IMR-90 (cell line): ENCODE data around the gene SPATA3. TPM values are rescaled to one million over a fixed set of nuclear protein-coding genes. Genes with fewer than 3 reads are reported as not detected.

ENCODE experiments used
- ATAC-seq: fragments of 200-7000 bp; cut with Tn5 transposase; 2 replicates; pipeline ENCODE4 v1.9.1; 2020; ENCODE audit warnings: low read depth, mild to moderate bottlenecking, moderate library complexity
- BruUV-seq: library from RNA; stranded (reverse); fragments of 400-500 nt; replicated peaks from 2 replicates; lab custom pipeline; 2021; lab: Mats Ljungman, UMichigan
- CTCF ChIA-PET: fragments of 300-600 bp; formaldehyde crosslinking; extraction: SDS; loops from one replicate; lab custom pipeline; 2021; ENCODE audit warnings: antibody characterized with exemption; lab: Yijun Ruan, JAX
- POLR2A ChIA-PET: fragments of 300-600 bp; sonication (Branson Sonifier 250); formaldehyde crosslinking; loops from one replicate; lab custom pipeline; 2022; ENCODE audit warnings: antibody characterized with exemption; ENCODE audit not compliant: unreplicated experiment; lab: Charles Lee
- DNase-seq: peaks from one replicate; pipeline ENCODE4 v3.0.0; 2013
- H2AFZ ChIP-seq: replicated peaks from 2 replicates; pipeline ENCODE3; 2013; ENCODE audit warnings: low read length, mild to moderate bottlenecking; ENCODE audit not compliant: poor library complexity
- H2AK5ac ChIP-seq: 2 replicates; pipeline ENCODE4 v1.6.1; 2013; ENCODE audit warnings: low read depth, low read length, inconsistent platforms
- H2AK9ac ChIP-seq: replicated peaks from 2 replicates; pipeline ENCODE3; 2013; ENCODE audit warnings: mild to moderate bottlenecking, low read depth, low read length, moderate library complexity; ENCODE audit not compliant: poor library complexity
- H2BK120ac ChIP-seq: 2 replicates; pipeline ENCODE4 v1.6.1; 2013; ENCODE audit warnings: low read depth, low read length, inconsistent platforms
- H2BK15ac ChIP-seq: 3 replicates; pipeline ENCODE4 v1.6.1; 2013; ENCODE audit warnings: low read depth, low read length, inconsistent platforms
- H2BK20ac ChIP-seq: 2 replicates; pipeline ENCODE4 v1.6.1; 2013; ENCODE audit warnings: low read depth, mild to moderate bottlenecking, inconsistent platforms, low read length, moderate library complexity
- H2BK5ac ChIP-seq: 2 replicates; pipeline ENCODE4 v1.6.1; 2013; ENCODE audit warnings: mild to moderate bottlenecking, low read depth, low read length, inconsistent platforms; ENCODE audit not compliant: poor library complexity, severe bottlenecking
- H3K14ac ChIP-seq: replicated peaks from 2 replicates; pipeline ENCODE4 v1.6.1; 2013; ENCODE audit warnings: low read depth, low read length, inconsistent platforms
- H3K18ac ChIP-seq: 2 replicates; pipeline ENCODE4 v1.6.1; 2013; ENCODE audit warnings: low read depth, low read length, control low read depth
- H3K23ac ChIP-seq: 2 replicates; pipeline ENCODE4 v1.6.1; 2013; ENCODE audit warnings: low read depth, low read length, inconsistent platforms
- H3K27ac ChIP-seq: 2 replicates; pipeline ENCODE4 v1.5.1; 2013; ENCODE audit warnings: mild to moderate bottlenecking, control low read depth, low read length; ENCODE audit not compliant: insufficient read depth
- H3K27me3 ChIP-seq: 2 replicates; pipeline ENCODE4 v1.6.1; 2013; ENCODE audit warnings: low read length; ENCODE audit not compliant: control insufficient read depth, insufficient read depth
- H3K36me3 ChIP-seq: 2 replicates; pipeline ENCODE4 v1.6.1; 2013; ENCODE audit warnings: low read length, mixed read lengths; ENCODE audit not compliant: control insufficient read depth, insufficient read depth
- H3K4ac ChIP-seq: 2 replicates; pipeline ENCODE4 v1.6.1; 2013; ENCODE audit warnings: low read depth, low read length, inconsistent platforms
- H3K4me1 ChIP-seq: 2 replicates; pipeline ENCODE4 v1.6.1; 2013; ENCODE audit warnings: low read length, mixed read lengths; ENCODE audit not compliant: control insufficient read depth, insufficient read depth
- H3K4me2 ChIP-seq: 2 replicates; pipeline ENCODE4 v1.6.1; 2013; ENCODE audit warnings: low read depth, mild to moderate bottlenecking, control low read depth, low read length, moderate library complexity
- H3K4me3 ChIP-seq: 2 replicates; pipeline ENCODE4 v1.5.1; 2013; ENCODE audit warnings: low read depth, mild to moderate bottlenecking, control low read depth, low read length, moderate library complexity; ENCODE audit not compliant: insufficient read depth
- H3K56ac ChIP-seq: 2 replicates; pipeline ENCODE4 v1.6.1; 2013; ENCODE audit warnings: low read length, inconsistent platforms; ENCODE audit not compliant: insufficient read depth; ENCODE audit errors: extremely low read depth
- H3K79me1 ChIP-seq, 2 experiments: 2 replicates each; pipeline ENCODE4 v1.6.1; 2013; ENCODE audit warnings: low read length in 2 of 2, inconsistent platforms in 1 of 2, low read depth in 1 of 2
- H3K9ac ChIP-seq: 2 replicates; pipeline ENCODE4 v1.6.1; 2013; ENCODE audit warnings: low read depth, low read length, control low read depth
- H3K9me1 ChIP-seq: 2 replicates; pipeline ENCODE4 v1.6.1; 2013; ENCODE audit warnings: low read length, inconsistent platforms; ENCODE audit not compliant: insufficient read depth
- H3K9me3 ChIP-seq: 2 replicates; pipeline ENCODE4 v1.6.1; 2013; ENCODE audit warnings: low read length; ENCODE audit not compliant: control insufficient read depth, insufficient read depth
- H4K20me1 ChIP-seq: 2 replicates; pipeline ENCODE4 v1.6.1; 2013; ENCODE audit warnings: low read length, inconsistent platforms; ENCODE audit not compliant: insufficient read depth
- H4K5ac ChIP-seq: 2 replicates; pipeline ENCODE4 v1.6.1; 2013; ENCODE audit warnings: mild to moderate bottlenecking, low read depth, low read length, control low read depth
- H4K8ac ChIP-seq, 2 experiments: 2 replicates each; pipeline ENCODE4 v1.6.1; 2013; ENCODE audit warnings: low read depth in 2 of 2, low read length in 2 of 2, control low read depth in 1 of 2, inconsistent platforms in 1 of 2
- H4K91ac ChIP-seq: 2 replicates; pipeline ENCODE4 v1.6.1; 2013; ENCODE audit warnings: low read depth, low read length, inconsistent platforms; ENCODE audit not compliant: insufficient read depth
- CTCF ChIP-seq: conservative IDR thresholded peaks from 2 replicates; pipeline ENCODE4 v1.5.1; 2012; ENCODE audit warnings: mild to moderate bottlenecking, low read depth, low read length, improper control_type of control experiment
- MAFK ChIP-seq: IDR thresholded peaks from 2 replicates; pipeline ENCODE4 v1.6.1; 2012; ENCODE audit warnings: low read depth, low read length, improper control_type of control experiment
- USF2 ChIP-seq: fragments of 150-350 bp; IDR thresholded peaks from 2 replicates; pipeline ENCODE4 v1.6.1; 2017; ENCODE audit warnings: mild to moderate bottlenecking, antibody characterized with exemption, low read length, low read depth
- dilution Hi-C: fragments of 300-500 bp; cut with HindIII; formaldehyde crosslinking; loops from one replicate; pipeline ENCODE4 v1.14.3; 2018; ENCODE audit warnings: low sequenced_read_pairs; ENCODE audit not compliant: unreplicated experiment
- in situ Hi-C: fragments of 300-500 bp; cut with MboI; formaldehyde crosslinking; loops from 3 replicates; pipeline ENCODE4 v1.14.3; 2019; ENCODE audit warnings: low sequenced_read_pairs, inconsistent platforms, mixed read lengths
- intact Hi-C: fragments of 100-400 bp; cut with micrococcal nuclease; formaldehyde crosslinking; loops from 2 replicates; pipeline ENCODE4 v1.10.0; 2022
- polyA plus RNA-seq, 3 experiments: library from polyadenylated mRNA; depleted of rRNA; stranded (reverse); fragments of >200 nt; gene quantifications; 2 replicates each; pipeline ENCODE4 v1.2.3, GENCODE V29; 2012; ENCODE audit warnings: low replicate concordance in 1 of 3
- total RNA-seq: library from RNA; depleted of rRNA; stranded (reverse); fragments of >200 nt; gene quantifications from 2 replicates; pipeline ENCODE4 v1.2.3, GENCODE V29; 2012

Gene SPATA3
- total and polyA plus RNA-seq, 2 of the 4 experiments (the other 2 are of a cell fraction), result not detected

GRCh38 chr2:230954746-230955145, 41.2 kb upstream of the SPATA3 start:
- no peak for DNase-seq
- dilution Hi-C loops (no loop called here), in situ Hi-C loops (no loop called here), intact Hi-C loops (loop anchor here (10.0 kb wide), 1 partner anchor 60 kb away; no protein-coding TSS in a partner anchor)
- no peak overlapping the region for H3K4me2 ChIP-seq
- no peak overlapping the region for H3K23ac ChIP-seq
- H2BK120ac ChIP-seq, result no peak overlapping the region
- no peak overlapping the region for H3K27ac ChIP-seq
- no peak overlapping the region for H2AK9ac ChIP-seq
- no peaks in the 10 kb centered on the region for H3K9me1 ChIP-seq
- H3K9me3 ChIP-seq, result peaks cover 3% of the 10 kb centered on the region; the same call in 1 of the 2 replicates
- H2AK5ac ChIP-seq, result no peak overlapping the region
- H4K91ac ChIP-seq, result no peak overlapping the region
- no peak overlapping the region for H3K14ac ChIP-seq
- no peak overlapping the region for H2AFZ ChIP-seq
- no peaks in the 10 kb centered on the region for H3K79me1 ChIP-seq
- BruUV-seq, result no TSS peak
- H3K4me3 ChIP-seq, result no peak overlapping the region
- no peak overlapping the region for H3K9ac ChIP-seq
- no peak overlapping the region for H2BK5ac ChIP-seq
- no peaks in the 10 kb centered on the region for H4K20me1 ChIP-seq
- no peak overlapping the region for H3K18ac ChIP-seq
- no peak overlapping the region for H3K4ac ChIP-seq
- peaks cover 35% of the 10 kb centered on the region for H3K27me3 ChIP-seq
- no peak overlapping the region for H3K56ac ChIP-seq
- H4K8ac ChIP-seq, result no peak overlapping the region
- H2BK20ac ChIP-seq, result no peak overlapping the region
- CTCF ChIA-PET, result interaction anchor here (0.6 kb wide), 1 partner anchor 463 kb away, joined by 3 read pairs; no protein-coding TSS in a partner anchor
- POLR2A ChIA-PET, result no interaction called here
- no peak overlapping the region for H4K5ac ChIP-seq
- no peak overlapping the region for H2BK15ac ChIP-seq
- no peak for ATAC-seq
- TF ChIP-seq CTCF (no peak), USF2 (no peak), MAFK (no peak)
- no peaks in the 10 kb centered on the region for H3K36me3 ChIP-seq
- H3K4me1 ChIP-seq, result no peaks in the 10 kb centered on the region
